Effector CD8-positive, alpha-beta T cell (primary cell): ENCODE data around the gene MRPL38.
"Not testable (repeated sequence)": the region's sequence is repeated elsewhere in the genome, so short reads cannot be mapped to it uniquely, and the experiment has no call there.

Experiments used
- DNase-seq: peaks from one replicate; lab custom pipeline; 2025; lab: John Stamatoyannopoulos, UW

The MRPL38 gene

GRCh38 chr17:75854101-75854748 is 50.5 kb downstream of the MRPL38 start:
- DNase-seq, result no peak

GRCh38 chr17:75853433-75853832 is 51.3 kb downstream of the MRPL38 start:
- no peak for DNase-seq

- DNase-seq, result not testable (repeated sequence)
Measured at GRCh38 chr17:75851693-75851991, 53.0 kb downstream of the MRPL38 start.

GRCh38 chr17:75850928-75851692 is 53.6 kb downstream of the MRPL38 start:
- DNase-seq, result no peak

- DNase-seq, result no peak
Measured at GRCh38 chr17:75849724-75850123, 55.0 kb downstream of the MRPL38 start.

- DNase-seq, result no peak
Measured at GRCh38 chr17:75849279-75849646, 55.4 kb downstream of the MRPL38 start.
